Activated T-cell treated with anti-CD3 and anti-CD28 coated beads for 24 hours (primary cell): ENCODE measurements around the gene PJA2.
"Not testable (repeated sequence)": the region's sequence is repeated elsewhere in the genome, so short reads cannot be mapped to it uniquely, and the experiment has no call there.

Experiments used
- DNase-seq: peaks from one replicate; pipeline ENCODE4 v3.0.0-alpha.2; 2020; ENCODE audit warnings: low read depth

PJA2 gene

GRCh38 chr5:109307951-109308350 is 101.8 kb downstream of the PJA2 start:
- no peak for DNase-seq

- no peak for DNase-seq
Observed at GRCh38 chr5:109307456-109307855, 102.3 kb downstream of the PJA2 start.

DNA sequence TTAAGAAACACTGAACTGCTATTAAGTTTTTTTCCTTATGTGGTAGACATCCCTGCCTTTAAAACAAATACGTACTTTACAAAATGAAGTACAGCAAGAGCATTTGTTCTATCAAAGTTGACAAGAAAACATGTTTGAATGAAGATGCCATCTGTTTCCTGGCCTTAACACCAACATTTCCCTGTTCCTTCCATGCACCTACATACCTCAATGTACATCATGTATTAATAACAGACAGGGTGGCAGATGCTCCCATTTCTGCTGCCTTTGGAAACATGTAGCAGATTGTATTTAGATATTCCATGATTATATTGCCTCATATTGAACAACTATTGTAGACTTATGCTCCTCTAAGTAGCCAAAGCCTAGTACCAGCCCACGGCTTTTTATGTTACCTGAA is 104.4 kb downstream of the PJA2 start:
- DNase-seq = no peak

GRCh38 chr5:109304309-109304708 is 105.5 kb downstream of the PJA2 start:
- DNase-seq = no peak

GRCh38 chr5:109300367-109300766 is 109.4 kb downstream of the PJA2 start:
- no peak for DNase-seq

DNA sequence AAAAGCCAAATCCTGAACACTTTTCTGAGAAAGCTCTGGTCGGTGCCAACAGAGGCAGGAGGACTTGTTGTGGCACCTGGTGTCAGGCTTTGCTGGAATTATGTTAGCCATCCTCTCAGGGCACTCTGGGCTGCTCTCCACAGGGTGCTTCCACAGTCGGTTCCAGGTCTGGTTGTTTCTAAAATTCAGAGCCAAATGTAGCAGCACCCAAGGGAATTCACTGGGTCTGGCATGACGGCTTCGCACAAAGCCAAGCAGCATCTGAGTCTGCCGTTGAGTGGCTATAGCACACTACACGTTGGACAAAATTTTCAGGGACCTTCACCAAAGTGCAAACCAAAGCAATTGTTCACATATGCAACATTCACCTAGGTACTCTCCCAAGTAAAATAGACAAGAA is 110.2 kb downstream of the PJA2 start:
- DNase-seq = no peak

- DNase-seq = no peak
Observed at GRCh38 chr5:109298794-109299193, 111.0 kb downstream of the PJA2 start.

DNA sequence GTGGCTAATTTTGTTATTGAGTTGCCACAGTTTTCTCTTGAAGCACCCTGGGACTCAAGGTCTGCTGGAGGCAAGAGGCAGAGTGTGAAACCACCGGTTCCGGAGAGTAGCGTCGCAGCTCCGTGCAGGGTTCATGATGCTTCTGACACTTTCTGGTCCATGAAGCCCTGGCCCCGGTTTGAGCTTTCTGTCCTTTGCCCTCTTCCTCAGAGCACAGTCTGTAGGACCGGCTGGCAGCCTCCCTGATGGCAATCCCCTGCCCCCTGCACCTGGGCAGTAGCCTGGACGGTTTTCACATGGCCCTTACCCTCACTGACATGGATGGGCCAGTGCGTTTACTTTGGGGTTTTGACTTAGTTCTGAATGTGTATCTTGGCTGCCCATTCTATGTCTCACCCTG is 111.9 kb downstream of the PJA2 start:
- DNase-seq = no peak

- no peak for DNase-seq
Observed at GRCh38 chr5:109291090-109291489, 118.7 kb downstream of the PJA2 start.

- no peak for DNase-seq
Observed at GRCh38 chr5:109290231-109290630, 119.5 kb downstream of the PJA2 start.

DNA sequence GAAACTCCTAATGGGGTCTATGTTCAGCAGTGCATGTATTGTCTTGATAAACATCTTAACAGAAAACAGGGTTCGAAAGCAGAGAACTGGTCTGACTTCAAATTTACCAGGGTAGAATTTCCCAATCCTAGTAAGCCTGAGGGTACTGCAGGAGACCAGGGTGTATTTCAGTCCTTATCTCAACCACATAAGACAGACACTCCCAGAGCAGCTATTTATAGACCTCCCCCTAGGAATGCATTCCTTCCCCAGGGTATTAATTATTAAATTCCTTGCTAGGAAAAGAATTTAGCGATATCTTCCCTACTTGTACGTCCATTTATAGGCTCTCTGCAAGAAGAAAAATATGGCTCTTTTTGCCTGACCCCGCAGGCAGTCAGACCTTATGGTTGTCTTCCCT is 123.1 kb downstream of the PJA2 start:
- DNase-seq = not testable (repeated sequence)
